Measurements from ENCODE around the gene FAM229B.
"Not testable (repeated sequence)": the region's sequence is repeated elsewhere in the genome, so short reads cannot be mapped to it uniquely, and the experiment has no call there.

Gene FAM229B

GRCh38 chr6:112065426-112065986 is 21.9 kb upstream of the FAM229B start:
- DNase-seq = no peak

- DNase-seq = no peak
Observed at GRCh38 chr6:112066606-112067005, 20.8 kb upstream of the FAM229B start.

GRCh38 chr6:112081569-112081968 is 5.8 kb upstream of the FAM229B start:
- DNase-seq = no peak

GRCh38 chr6:112085286-112086065 is 1.9 kb upstream of the FAM229B start:
- no peak for DNase-seq

- DNase-seq = no peak
Observed at GRCh38 chr6:112086744-112087135, 651 bp upstream of the FAM229B start.

- no peak for DNase-seq
Observed at GRCh38 chr6:112087916-112088315, 525 bp downstream of the FAM229B start.

- no peak for DNase-seq
Observed at GRCh38 chr6:112096901-112097300, 9.5 kb downstream of the FAM229B start.

GRCh38 chr6:112100561-112100960 is 13.2 kb downstream of the FAM229B start:
- DNase-seq = no peak

GRCh38 chr6:112106026-112106425 is 18.6 kb downstream of the FAM229B start:
- not testable (repeated sequence) for DNase-seq

- DNase-seq = no peak
Observed at GRCh38 chr6:112106562-112106961, 19.2 kb downstream of the FAM229B start.

GRCh38 chr6:112109262-112109661 is 21.9 kb downstream of the FAM229B start:
- DNase-seq = peak; percentile 40

GRCh38 chr6:112113431-112113830 is 26.0 kb downstream of the FAM229B start:
- no peak for DNase-seq

- no peak for DNase-seq
Observed at GRCh38 chr6:112113918-112114317, 26.5 kb downstream of the FAM229B start.

GRCh38 chr6:112114577-112115223 is 27.3 kb downstream of the FAM229B start:
- DNase-seq = no peak

GRCh38 chr6:112116221-112116620 is 28.8 kb downstream of the FAM229B start:
- DNase-seq = no peak

- DNase-seq = no peak
Observed at GRCh38 chr6:112117554-112117953, 30.2 kb downstream of the FAM229B start.

GRCh38 chr6:112118034-112118433 is 30.6 kb downstream of the FAM229B start:
- no peak for DNase-seq

- DNase-seq = no peak
Observed at GRCh38 chr6:112122756-112123155, 35.4 kb downstream of the FAM229B start.

GRCh38 chr6:112123982-112124381 is 36.6 kb downstream of the FAM229B start:
- DNase-seq = no peak

- DNase-seq = no peak
Observed at GRCh38 chr6:112128208-112128607, 40.8 kb downstream of the FAM229B start.

- no peak for DNase-seq
Observed at GRCh38 chr6:112130878-112131277, 43.5 kb downstream of the FAM229B start.

GRCh38 chr6:112139052-112139451 is 51.7 kb downstream of the FAM229B start:
- DNase-seq = no peak

- DNase-seq = no peak
Observed at GRCh38 chr6:112141707-112142106, 54.3 kb downstream of the FAM229B start.

All from eye (tissue), 1 donor.